ENCODE results near the gene WNT4. TPM values are rescaled to one million over a fixed set of nuclear protein-coding genes. Genes with fewer than 3 reads are reported as not detected.

Gene WNT4
- total and polyA plus RNA-seq, 2 donors, result 1.8 to 1.9 TPM

GRCh38 chr1:22127731-22128130, 15.2 kb downstream of the WNT4 start:
- DNase-seq (ENCODE audit: low read depth in 6 of 9, low spot score in 9 of 9), result no peak
- Histone ChIP-seq H3K27ac (ENCODE audit: low read depth in 1 of 2, low read length in 1 of 2) (no peak overlapping the region), H3K36me3 (ENCODE audit: control insufficient read depth in 2 of 2, insufficient read depth in 2 of 2, low read length in 1 of 2) (no peaks in the 10 kb centered on the region), H3K9me3 (ENCODE audit: control insufficient read depth in 2 of 2, insufficient read depth in 1 of 2, low read length in 1 of 2) (no peaks in the 10 kb centered on the region), H3K27me3 (ENCODE audit: control insufficient read depth in 2 of 2, insufficient read depth in 1 of 2, low read length in 1 of 2) (no peaks in the 10 kb centered on the region), H3K4me3 (ENCODE audit: low read length in 2 of 2) (no peak overlapping the region), H3K4me1 (ENCODE audit: control insufficient read depth in 2 of 2, insufficient read depth in 2 of 2, low read length in 2 of 2) (no peaks in the 10 kb centered on the region)
- WGBS, result 95% methylated on average over 3 of the region's 3 CpGs

GRCh38 chr1:22127248-22127647, 15.6 kb downstream of the WNT4 start:
- no peak overlapping the region for H3K4me3 ChIP-seq (ENCODE audit: low read length in 2 of 2)
- H3K27me3 ChIP-seq (ENCODE audit: control insufficient read depth in 2 of 2, insufficient read depth in 1 of 2, low read length in 1 of 2), result no peaks in the 10 kb centered on the region
- no peaks in the 10 kb centered on the region for H3K9me3 ChIP-seq (ENCODE audit: control insufficient read depth in 2 of 2, insufficient read depth in 1 of 2, low read length in 1 of 2)
- H3K36me3 ChIP-seq (ENCODE audit: control insufficient read depth in 2 of 2, insufficient read depth in 2 of 2, low read length in 1 of 2), result no peaks in the 10 kb centered on the region
- WGBS, result 93% methylated on average over 6 of the region's 6 CpGs
- no peaks in the 10 kb centered on the region for H3K4me1 ChIP-seq (ENCODE audit: control insufficient read depth in 2 of 2, insufficient read depth in 2 of 2, low read length in 2 of 2)
- DNase-seq (ENCODE audit: low read depth in 6 of 9, low spot score in 9 of 9), result no peak
- H3K27ac ChIP-seq (ENCODE audit: low read depth in 1 of 2, low read length in 1 of 2), result no peak overlapping the region

GRCh38 chr1:22126531-22126930, 16.4 kb downstream of the WNT4 start:
- Histone ChIP-seq H3K4me3 (ENCODE audit: low read length in 2 of 2) (no peak overlapping the region), H3K9me3 (ENCODE audit: control insufficient read depth in 2 of 2, insufficient read depth in 1 of 2, low read length in 1 of 2) (no peaks in the 10 kb centered on the region), H3K27ac (ENCODE audit: low read depth in 1 of 2, low read length in 1 of 2) (no peak overlapping the region), H3K36me3 (ENCODE audit: control insufficient read depth in 2 of 2, insufficient read depth in 2 of 2, low read length in 1 of 2) (no peaks in the 10 kb centered on the region), H3K27me3 (ENCODE audit: control insufficient read depth in 2 of 2, insufficient read depth in 1 of 2, low read length in 1 of 2) (no peaks in the 10 kb centered on the region), H3K4me1 (ENCODE audit: control insufficient read depth in 2 of 2, insufficient read depth in 2 of 2, low read length in 2 of 2) (no peaks in the 10 kb centered on the region)
- DNase-seq (ENCODE audit: low read depth in 6 of 9, low spot score in 9 of 9), result no peak
- WGBS, result 96% methylated on average over 12 of the region's 12 CpGs

- no peak overlapping the region for H3K27ac ChIP-seq (ENCODE audit: low read depth in 1 of 2, low read length in 1 of 2)
- no peak overlapping the region for H3K4me3 ChIP-seq (ENCODE audit: low read length in 2 of 2)
- no peak for DNase-seq (ENCODE audit: low read depth in 6 of 9, low spot score in 9 of 9)
- no peaks in the 10 kb centered on the region for H3K27me3 ChIP-seq (ENCODE audit: control insufficient read depth in 2 of 2, insufficient read depth in 1 of 2, low read length in 1 of 2)
- peaks cover 0 to 8% of the 10 kb centered on the region in 2 donors for H3K36me3 ChIP-seq (ENCODE audit: control insufficient read depth in 2 of 2, insufficient read depth in 2 of 2, low read length in 1 of 2)
- H3K9me3 ChIP-seq (ENCODE audit: control insufficient read depth in 2 of 2, insufficient read depth in 1 of 2, low read length in 1 of 2), result peaks cover 0 to 1% of the 10 kb centered on the region in 2 donors
- 98% methylated on average over 8 of the region's 8 CpGs for WGBS
- no peaks in the 10 kb centered on the region for H3K4me1 ChIP-seq (ENCODE audit: control insufficient read depth in 2 of 2, insufficient read depth in 2 of 2, low read length in 2 of 2)
Measured at GRCh38 chr1:22124592-22125229, 18.2 kb downstream of the WNT4 start.

GRCh38 chr1:22123901-22124404, 18.9 kb downstream of the WNT4 start:
- WGBS, result 95% methylated on average over 9 of the region's 9 CpGs

GRCh38 chr1:22123071-22123390, 19.9 kb downstream of the WNT4 start:
- 93% methylated on average over 8 of the region's 8 CpGs for WGBS
- Histone ChIP-seq H3K4me3 (ENCODE audit: low read length in 2 of 2) (no peak overlapping the region), H3K27ac (ENCODE audit: low read depth in 1 of 2, low read length in 1 of 2) (no peak overlapping the region), H3K27me3 (ENCODE audit: control insufficient read depth in 2 of 2, insufficient read depth in 1 of 2, low read length in 1 of 2) (no peaks in the 10 kb centered on the region), H3K36me3 (ENCODE audit: control insufficient read depth in 2 of 2, insufficient read depth in 2 of 2, low read length in 1 of 2) (peaks cover 5 to 20% of the 10 kb centered on the region in 2 donors), H3K9me3 (ENCODE audit: control insufficient read depth in 2 of 2, insufficient read depth in 1 of 2, low read length in 1 of 2) (peaks cover 0 to 1% of the 10 kb centered on the region in 2 donors), H3K4me1 (ENCODE audit: control insufficient read depth in 2 of 2, insufficient read depth in 2 of 2, low read length in 2 of 2) (no peaks in the 10 kb centered on the region)
- no peak for DNase-seq (ENCODE audit: low read depth in 6 of 9, low spot score in 9 of 9)

More at GRCh38 chr1:22123901-22124404, 18.9 kb downstream of the WNT4 start:
- DNase-seq (ENCODE audit: low read depth in 6 of 9, low spot score in 9 of 9), result no peak
- Histone ChIP-seq H3K4me1 (ENCODE audit: control insufficient read depth in 2 of 2, insufficient read depth in 2 of 2, low read length in 2 of 2) (no peaks in the 10 kb centered on the region), H3K9me3 (ENCODE audit: control insufficient read depth in 2 of 2, insufficient read depth in 1 of 2, low read length in 1 of 2) (peaks cover 0 to 1% of the 10 kb centered on the region in 2 donors), H3K4me3 (ENCODE audit: low read length in 2 of 2) (no peak overlapping the region), H3K27ac (ENCODE audit: low read depth in 1 of 2, low read length in 1 of 2) (no peak overlapping the region), H3K27me3 (ENCODE audit: control insufficient read depth in 2 of 2, insufficient read depth in 1 of 2, low read length in 1 of 2) (no peaks in the 10 kb centered on the region), H3K36me3 (ENCODE audit: control insufficient read depth in 2 of 2, insufficient read depth in 2 of 2, low read length in 1 of 2) (peaks cover 2 to 13% of the 10 kb centered on the region in 2 donors)

- H3K4me3 ChIP-seq (ENCODE audit: low read length in 2 of 2), result no peak overlapping the region
- 96% methylated on average over 21 of the region's 21 CpGs for WGBS
- H3K27ac ChIP-seq (ENCODE audit: low read depth in 1 of 2, low read length in 1 of 2), result no peak overlapping the region
Measured at GRCh38 chr1:22122273-22123070, 20.4 kb downstream of the WNT4 start.

GRCh38 chr1:22121421-22121911, 21.4 kb downstream of the WNT4 start:
- 95% methylated on average over 15 of the region's 15 CpGs for WGBS
- Histone ChIP-seq H3K36me3 (ENCODE audit: control insufficient read depth in 2 of 2, insufficient read depth in 2 of 2, low read length in 1 of 2) (peaks cover 5 to 20% of the 10 kb centered on the region in 2 donors), H3K9me3 (ENCODE audit: control insufficient read depth in 2 of 2, insufficient read depth in 1 of 2, low read length in 1 of 2) (peaks cover 0 to 1% of the 10 kb centered on the region in 2 donors), H3K4me1 (ENCODE audit: control insufficient read depth in 2 of 2, insufficient read depth in 2 of 2, low read length in 2 of 2) (no peaks in the 10 kb centered on the region), H3K27me3 (ENCODE audit: control insufficient read depth in 2 of 2, insufficient read depth in 1 of 2, low read length in 1 of 2) (no peaks in the 10 kb centered on the region), H3K4me3 (ENCODE audit: low read length in 2 of 2) (no peak overlapping the region), H3K27ac (ENCODE audit: low read depth in 1 of 2, low read length in 1 of 2) (no peak overlapping the region)
- DNase-seq (ENCODE audit: low read depth in 6 of 9, low spot score in 9 of 9), result no peak

More at GRCh38 chr1:22122273-22123070, 20.4 kb downstream of the WNT4 start:
- no peaks in the 10 kb centered on the region for H3K4me1 ChIP-seq (ENCODE audit: control insufficient read depth in 2 of 2, insufficient read depth in 2 of 2, low read length in 2 of 2)
- no peak for DNase-seq (ENCODE audit: low read depth in 6 of 9, low spot score in 9 of 9)
- H3K36me3 ChIP-seq (ENCODE audit: control insufficient read depth in 2 of 2, insufficient read depth in 2 of 2, low read length in 1 of 2), result peaks cover 5 to 20% of the 10 kb centered on the region in 2 donors
- H3K27me3 ChIP-seq (ENCODE audit: control insufficient read depth in 2 of 2, insufficient read depth in 1 of 2, low read length in 1 of 2), result no peaks in the 10 kb centered on the region
- H3K9me3 ChIP-seq (ENCODE audit: control insufficient read depth in 2 of 2, insufficient read depth in 1 of 2, low read length in 1 of 2), result peaks cover 0 to 1% of the 10 kb centered on the region in 2 donors

GRCh38 chr1:22120469-22120790, 22.5 kb downstream of the WNT4 start:
- no peaks in the 10 kb centered on the region for H3K4me1 ChIP-seq (ENCODE audit: control insufficient read depth in 2 of 2, insufficient read depth in 2 of 2, low read length in 2 of 2)
- H3K36me3 ChIP-seq (ENCODE audit: control insufficient read depth in 2 of 2, insufficient read depth in 2 of 2, low read length in 1 of 2), result peaks cover 5 to 20% of the 10 kb centered on the region in 2 donors
- 95% methylated on average over 11 of the region's 11 CpGs for WGBS
- no peak for DNase-seq (ENCODE audit: low read depth in 6 of 9, low spot score in 9 of 9)
- H3K4me3 ChIP-seq (ENCODE audit: low read length in 2 of 2), result no peak overlapping the region
- H3K9me3 ChIP-seq (ENCODE audit: control insufficient read depth in 2 of 2, insufficient read depth in 1 of 2, low read length in 1 of 2), result peaks cover 0 to 1% of the 10 kb centered on the region in 2 donors
- no peaks in the 10 kb centered on the region for H3K27me3 ChIP-seq (ENCODE audit: control insufficient read depth in 2 of 2, insufficient read depth in 1 of 2, low read length in 1 of 2)
- no peak overlapping the region for H3K27ac ChIP-seq (ENCODE audit: low read depth in 1 of 2, low read length in 1 of 2)
